ENCODE results near the gene TBCD.

The TBCD gene

GRCh38 chr17:82870091-82870491 is 118.2 kb downstream of the TBCD start:
- Histone ChIP-seq H3K9me3 (ENCODE audit: insufficient read depth, low read depth, low read length) (no peaks in the 10 kb centered on the region), H3K4me3 (ENCODE audit: low read length) (no peak overlapping the region), H3K27me3 (ENCODE audit: insufficient read depth, low read length) (no peaks in the 10 kb centered on the region), H3K27ac (ENCODE audit: low read depth, low read length) (no peak overlapping the region), H3K4me1 (ENCODE audit: insufficient read depth, low read length) (peaks cover 7% of the 10 kb centered on the region; the same call in 1 of the 2 replicates), H3K9ac (ENCODE audit: low read depth, low read length) (no peak overlapping the region), H3K36me3 (ENCODE audit: insufficient read depth, low read length) (peaks cover 33% of the 10 kb centered on the region)
- WGBS: 94% methylated on average over 35 of the region's 35 CpGs

GRCh38 chr17:82870541-82870940 is 118.7 kb downstream of the TBCD start:
- H3K4me1 ChIP-seq (ENCODE audit: insufficient read depth, low read length): peaks cover 9% of the 10 kb centered on the region; the same call in 1 of the 2 replicates
- WGBS: 97% methylated on average over 14 of the region's 14 CpGs
- H3K9me3 ChIP-seq (ENCODE audit: insufficient read depth, low read depth, low read length): no peaks in the 10 kb centered on the region
- no peaks in the 10 kb centered on the region for H3K27me3 ChIP-seq (ENCODE audit: insufficient read depth, low read length)
- peaks cover 33% of the 10 kb centered on the region for H3K36me3 ChIP-seq (ENCODE audit: insufficient read depth, low read length)
- H3K9ac ChIP-seq (ENCODE audit: low read depth, low read length): no peak overlapping the region
- no peak overlapping the region for H3K27ac ChIP-seq (ENCODE audit: low read depth, low read length)
- H3K4me3 ChIP-seq (ENCODE audit: low read length): no peak overlapping the region

- H3K4me3 ChIP-seq (ENCODE audit: low read length): no peak overlapping the region
- H3K4me1 ChIP-seq (ENCODE audit: insufficient read depth, low read length): peaks cover 15% of the 10 kb centered on the region; the same call in 1 of the 2 replicates
- H3K27me3 ChIP-seq (ENCODE audit: insufficient read depth, low read length): no peaks in the 10 kb centered on the region
- no peak overlapping the region for H3K27ac ChIP-seq (ENCODE audit: low read depth, low read length)
- H3K9ac ChIP-seq (ENCODE audit: low read depth, low read length): no peak overlapping the region
- no peaks in the 10 kb centered on the region for H3K9me3 ChIP-seq (ENCODE audit: insufficient read depth, low read depth, low read length)
- H3K36me3 ChIP-seq (ENCODE audit: insufficient read depth, low read length): peaks cover 33% of the 10 kb centered on the region
- 95% methylated on average over 31 of the region's 31 CpGs for WGBS
These were observed 119.4 kb downstream of the TBCD start for GRCh38 chr17:82871056-82871775.

- H3K4me1 ChIP-seq (ENCODE audit: insufficient read depth, low read length): peaks cover 18% of the 10 kb centered on the region; the same call in 1 of the 2 replicates
- WGBS: 90% methylated on average over 41 of the region's 41 CpGs
- no peaks in the 10 kb centered on the region for H3K9me3 ChIP-seq (ENCODE audit: insufficient read depth, low read depth, low read length)
- H3K36me3 ChIP-seq (ENCODE audit: insufficient read depth, low read length): peaks cover 33% of the 10 kb centered on the region
- H3K4me3 ChIP-seq (ENCODE audit: low read length): no peak overlapping the region
- H3K9ac ChIP-seq (ENCODE audit: low read depth, low read length): no peak overlapping the region
- no peaks in the 10 kb centered on the region for H3K27me3 ChIP-seq (ENCODE audit: insufficient read depth, low read length)
- H3K27ac ChIP-seq (ENCODE audit: low read depth, low read length): no peak overlapping the region
These were observed 120.1 kb downstream of the TBCD start for GRCh38 chr17:82871776-82872561.

GRCh38 chr17:82872591-82873520 is 121.0 kb downstream of the TBCD start:
- H3K27ac ChIP-seq (ENCODE audit: low read depth, low read length): no peak overlapping the region

GRCh38 chr17:82873521-82873920 is 121.7 kb downstream of the TBCD start:
- WGBS: 96% methylated on average over 19 of the region's 19 CpGs
- H3K9ac ChIP-seq (ENCODE audit: low read depth, low read length): no peak overlapping the region
- H3K4me1 ChIP-seq (ENCODE audit: insufficient read depth, low read length): peaks cover 18% of the 10 kb centered on the region; the same call in 1 of the 2 replicates
- no peak overlapping the region for H3K4me3 ChIP-seq (ENCODE audit: low read length)
- peaks cover 37% of the 10 kb centered on the region for H3K36me3 ChIP-seq (ENCODE audit: insufficient read depth, low read length)
- H3K27ac ChIP-seq (ENCODE audit: low read depth, low read length): no peak overlapping the region
- no peaks in the 10 kb centered on the region for H3K9me3 ChIP-seq (ENCODE audit: insufficient read depth, low read depth, low read length)
- H3K27me3 ChIP-seq (ENCODE audit: insufficient read depth, low read length): no peaks in the 10 kb centered on the region

More at GRCh38 chr17:82872591-82873520, 121.0 kb downstream of the TBCD start:
- Histone ChIP-seq H3K9ac (ENCODE audit: low read depth, low read length) (no peak overlapping the region), H3K4me3 (ENCODE audit: low read length) (no peak overlapping the region), H3K4me1 (ENCODE audit: insufficient read depth, low read length) (peaks cover 18% of the 10 kb centered on the region; the same call in 1 of the 2 replicates), H3K36me3 (ENCODE audit: insufficient read depth, low read length) (peaks cover 33% of the 10 kb centered on the region), H3K27me3 (ENCODE audit: insufficient read depth, low read length) (no peaks in the 10 kb centered on the region), H3K9me3 (ENCODE audit: insufficient read depth, low read depth, low read length) (no peaks in the 10 kb centered on the region)
- WGBS: 95% methylated on average over 33 of the region's 33 CpGs

GRCh38 chr17:82874011-82874835 is 122.4 kb downstream of the TBCD start:
- WGBS: 92% methylated on average over 34 of the region's 34 CpGs
- H3K4me1 ChIP-seq (ENCODE audit: insufficient read depth, low read length): peaks cover 18% of the 10 kb centered on the region; the same call in 1 of the 2 replicates
- peaks cover 40% of the 10 kb centered on the region for H3K36me3 ChIP-seq (ENCODE audit: insufficient read depth, low read length)
- no peaks in the 10 kb centered on the region for H3K27me3 ChIP-seq (ENCODE audit: insufficient read depth, low read length)
- no peak overlapping the region for H3K27ac ChIP-seq (ENCODE audit: low read depth, low read length)
- no peak overlapping the region for H3K9ac ChIP-seq (ENCODE audit: low read depth, low read length)
- no peaks in the 10 kb centered on the region for H3K9me3 ChIP-seq (ENCODE audit: insufficient read depth, low read depth, low read length)
- H3K4me3 ChIP-seq (ENCODE audit: low read length): no peak overlapping the region

- no peaks in the 10 kb centered on the region for H3K27me3 ChIP-seq (ENCODE audit: insufficient read depth, low read length)
- H3K9me3 ChIP-seq (ENCODE audit: insufficient read depth, low read depth, low read length): no peaks in the 10 kb centered on the region
- H3K4me1 ChIP-seq (ENCODE audit: insufficient read depth, low read length): peaks cover 18% of the 10 kb centered on the region; the same call in 1 of the 2 replicates
- H3K9ac ChIP-seq (ENCODE audit: low read depth, low read length): no peak overlapping the region; the same call in 1 of the 2 replicates
- H3K27ac ChIP-seq (ENCODE audit: low read depth, low read length): peak overlapping the region; percentile 56; the same call in 1 of the 2 replicates
- H3K36me3 ChIP-seq (ENCODE audit: insufficient read depth, low read length): peaks cover 32% of the 10 kb centered on the region
- no peak overlapping the region for H3K4me3 ChIP-seq (ENCODE audit: low read length)
- WGBS: 43% methylated on average over 19 of the region's 19 CpGs
These were observed 123.6 kb downstream of the TBCD start for GRCh38 chr17:82875407-82875856.

- Histone ChIP-seq H3K27me3 (ENCODE audit: insufficient read depth, low read length) (no peaks in the 10 kb centered on the region), H3K9ac (ENCODE audit: low read depth, low read length) (no peak overlapping the region), H3K9me3 (ENCODE audit: insufficient read depth, low read depth, low read length) (no peaks in the 10 kb centered on the region), H3K27ac (ENCODE audit: low read depth, low read length) (no peak overlapping the region), H3K4me1 (ENCODE audit: insufficient read depth, low read length) (peaks cover 18% of the 10 kb centered on the region; the same call in 1 of the 2 replicates), H3K4me3 (ENCODE audit: low read length) (no peak overlapping the region), H3K36me3 (ENCODE audit: insufficient read depth, low read length) (peaks cover 25% of the 10 kb centered on the region)
- 79% methylated on average over 18 of the region's 18 CpGs for WGBS
These were observed 124.3 kb downstream of the TBCD start for GRCh38 chr17:82876149-82876548.

All from HUES64 (cell line).